NCI-H2196 (cell line): Measurements from ENCODE around the gene RADX.

Source experiments
- DNase-seq: peaks from one replicate; lab custom pipeline; 2025; ENCODE audit not compliant: unreplicated experiment; lab: John Stamatoyannopoulos, UW

The RADX gene

GRCh38 chrX:106684207-106684606 is 72.4 kb downstream of the RADX start:
- no peak for DNase-seq

- no peak for DNase-seq
These were observed 80.8 kb downstream of the RADX start for GRCh38 chrX:106692425-106693065.

GRCh38 chrX:106696502-106696901 is 84.7 kb downstream of the RADX start:
- no peak for DNase-seq

- DNase-seq: no peak
These were observed 86.9 kb downstream of the RADX start for GRCh38 chrX:106698693-106699092.

GRCh38 chrX:106702636-106703035 is 90.9 kb downstream of the RADX start:
- DNase-seq: no peak

GRCh38 chrX:106706466-106706865 is 94.7 kb downstream of the RADX start:
- no peak for DNase-seq

GRCh38 chrX:106707771-106708454 is 96.1 kb downstream of the RADX start:
- DNase-seq: no peak

- DNase-seq: no peak
These were observed 99.0 kb downstream of the RADX start for GRCh38 chrX:106710771-106711170.

- no peak for DNase-seq
These were observed 99.6 kb downstream of the RADX start for GRCh38 chrX:106711375-106711774.

- DNase-seq: no peak
These were observed 104.2 kb downstream of the RADX start for GRCh38 chrX:106716004-106716403.

- no peak for DNase-seq
These were observed 104.7 kb downstream of the RADX start for GRCh38 chrX:106716463-106716862.

- no peak for DNase-seq
These were observed 106.9 kb downstream of the RADX start for GRCh38 chrX:106718709-106719108.

- no peak for DNase-seq
These were observed 114.2 kb downstream of the RADX start for GRCh38 chrX:106725931-106726330.

- no peak for DNase-seq
These were observed 115.0 kb downstream of the RADX start, which contains the start of gene RNF128 for GRCh38 chrX:106726485-106727437. TSS of gene RNF128 (plus strand) at chrX:106726701. CDS start at chrX:106726914, 213 bp downstream.

GRCh38 chrX:106728337-106728736 is 116.6 kb downstream of the RADX start:
- no peak for DNase-seq
